AG04449 (cell line): ENCODE measurements around the gene MTG1.

Experiments used
- CTCF ChIA-PET: fragments of 350-600 bp; formaldehyde crosslinking; extraction: SDS; loops from one replicate; lab custom pipeline; 2021; ENCODE audit warnings: antibody characterized with exemption; lab: Yijun Ruan, JAX
- POLR2A ChIA-PET: fragments of 400-600, 350-600 bp; formaldehyde crosslinking; extraction: SDS; loops from one replicate; lab custom pipeline; 2020; ENCODE audit warnings: antibody characterized with exemption, inconsistent platforms; lab: Yijun Ruan, JAX
- DNase-seq: peaks from one replicate; pipeline ENCODE4 v3.0.0-alpha.2; 2010; ENCODE audit warnings: low read depth, low spot score
- H3K4me3 ChIP-seq: 2 replicates; pipeline ENCODE4 v1.5.1; 2011; ENCODE audit warnings: low read depth, mild to moderate bottlenecking, control low read depth, low read length
- CTCF ChIP-seq: IDR thresholded peaks from one replicate; pipeline ENCODE4 v1.5.1; 2011; ENCODE audit warnings: mild to moderate bottlenecking, moderate library complexity, low read length, control low read depth, inconsistent platforms; ENCODE audit not compliant: insufficient read depth; ENCODE audit errors: missing control alignments

MTG1 gene

GRCh38 chr10:133460208-133460769, 66.3 kb downstream of the MTG1 start:
- no peak for TF ChIP-seq CTCF
- H3K4me3 ChIP-seq: no peak overlapping the region
- DNase-seq: no peak
- ChIA-PET CTCF (interaction anchor here (1.4 to 1.7 kb wide), 2 partner anchors 60 to 131 kb away, joined by 5 read pairs; no protein-coding TSS in a partner anchor), POLR2A (no interaction called here)

DNA sequence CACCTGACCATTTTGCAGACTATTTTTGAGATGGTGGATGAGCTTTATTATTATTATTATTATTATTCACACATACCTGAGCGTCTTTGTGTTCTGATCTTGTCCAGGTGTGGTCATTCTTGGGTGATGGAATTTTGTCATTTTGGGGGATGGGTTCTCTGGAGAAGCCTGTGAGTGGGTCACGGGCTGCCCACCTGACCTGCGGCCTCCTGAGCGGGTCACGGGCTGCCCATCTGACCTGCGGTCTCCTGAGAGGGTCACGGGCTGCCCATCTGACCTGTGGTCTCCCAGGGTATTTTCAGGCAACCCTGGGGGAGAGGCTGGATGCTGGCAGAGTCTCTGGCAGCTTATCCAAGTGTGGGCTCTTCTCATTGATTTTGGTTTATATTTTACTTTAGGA, 67.1 kb downstream of the MTG1 start:
- no peak for DNase-seq
- TF ChIP-seq CTCF: no peak
- no peak overlapping the region for H3K4me3 ChIP-seq
- ChIA-PET CTCF (interaction anchor here (1.4 to 1.7 kb wide), 2 partner anchors 59 to 131 kb away, joined by 5 read pairs; no protein-coding TSS in a partner anchor), POLR2A (no interaction called here)

DNA sequence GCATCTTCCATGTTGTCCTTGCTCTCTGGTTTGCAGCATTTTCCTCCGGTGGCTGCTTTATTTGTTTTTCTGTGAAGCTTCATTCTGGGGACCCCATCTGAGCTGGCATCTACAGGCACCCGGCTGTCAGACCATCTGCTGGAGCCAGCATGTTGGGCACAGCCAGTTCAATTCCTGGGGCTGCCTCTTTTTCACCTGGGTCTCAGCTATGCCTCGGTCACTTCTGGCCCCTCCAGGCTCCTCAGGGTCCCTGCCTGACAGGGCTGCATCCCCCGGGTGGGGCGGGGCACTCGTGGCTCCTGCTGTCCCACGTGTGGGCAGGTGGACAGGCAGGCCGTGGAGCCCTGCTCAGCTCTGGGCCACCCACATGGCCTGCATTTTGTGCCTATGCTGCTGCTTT, 67.9 kb downstream of the MTG1 start:
- CTCF ChIA-PET: interaction anchor here (0.9 to 1.7 kb wide), 5 partner anchors 8 to 58 kb away, joined by 3 to 5 read pairs (median 3); partner anchors contain the start of gene SCART1
- no peak for DNase-seq
- TF ChIP-seq CTCF: no peak
- no peak overlapping the region for H3K4me3 ChIP-seq
- POLR2A ChIA-PET: no interaction called here

GRCh38 chr10:133462512-133463305, 68.8 kb downstream of the MTG1 start:
- POLR2A ChIA-PET: no interaction called here
- no peak for DNase-seq
- no peak for TF ChIP-seq CTCF
- CTCF ChIA-PET: interaction anchor here (0.9 to 1.4 kb wide), 5 partner anchors 9 to 57 kb away, joined by 3 to 4 read pairs (median 3); partner anchors contain the start of gene SCART1
- no peak overlapping the region for H3K4me3 ChIP-seq

GRCh38 chr10:133464582-133465031, 70.7 kb downstream of the MTG1 start:
- POLR2A ChIA-PET: no interaction called here

More at GRCh38 chr10:133464582-133465031, 70.7 kb downstream of the MTG1 start:
- H3K4me3 ChIP-seq: no peak overlapping the region
- no peak for DNase-seq
- CTCF ChIA-PET: no interaction called here
- no peak for TF ChIP-seq CTCF
